SK-N-SH (cell line): ENCODE data around the gene TYSND1. TPM values are rescaled to one million over a fixed set of nuclear protein-coding genes. Genes with fewer than 3 reads are reported as not detected.

ENCODE experiments used
- CTCF ChIA-PET: fragments of 300-600, 350-600 bp; formaldehyde crosslinking; extraction: SDS; loops from one replicate; lab custom pipeline; 2021; lab: Yijun Ruan, JAX
- POLR2A ChIA-PET: fragments of 350-600 bp; sonication (Branson Sonifier 250); formaldehyde crosslinking; extraction: SDS; loops from one replicate; lab custom pipeline; 2020; ENCODE audit warnings: antibody characterized with exemption, inconsistent platforms; lab: Yijun Ruan, JAX
- DNase-seq: peaks from one replicate; pipeline ENCODE4 v3.0.0; 2012
- H2AFZ ChIP-seq: fragments of 200-600 bp; sonication (generic); 2 replicates; pipeline ENCODE4 v1.8.1; 2016; ENCODE audit warnings: antibody characterized with exemption, mild to moderate bottlenecking, low read depth
- H3F3A ChIP-seq: fragments of 200-600 bp; sonication (generic); replicated peaks from 2 replicates; pipeline ENCODE3; 2016; ENCODE audit warnings: antibody characterized with exemption, mild to moderate bottlenecking; ENCODE audit not compliant: insufficient read depth
- H3K27ac ChIP-seq, 2 experiments: fragments of 200-500 bp in 1 of 2; fragments of 200-600 bp in 1 of 2; sonication (Bioruptor generic) in 1 of 2; sonication (generic), shearing (Covaris generic) in 1 of 2; 2 replicates each; pipeline versions ENCODE4 v1.5.1 to v1.6.1; 2014 to 2016; ENCODE audit warnings: low read depth in 2 of 2, inconsistent platforms in 1 of 2, low read length in 1 of 2, mild to moderate bottlenecking in 1 of 2, mixed read lengths in 1 of 2
- H3K27me3 ChIP-seq: fragments of 200-600 bp; sonication (generic), shearing (Covaris generic); 2 replicates; pipeline ENCODE4 v1.6.1; 2016; ENCODE audit warnings: mixed run types; ENCODE audit not compliant: insufficient read depth
- H3K36me3 ChIP-seq, 2 experiments: fragments of 200-500 bp in 1 of 2; fragments of 200-600 bp in 1 of 2; sonication (Bioruptor generic) in 1 of 2; sonication (generic) in 1 of 2; replicated peaks in 1 of 2; 2 replicates each; pipeline versions ENCODE3 to v1.5.1; 2014 to 2016; ENCODE audit warnings: low read length in 1 of 2, mild to moderate bottlenecking in 1 of 2; ENCODE audit not compliant: insufficient read depth in 2 of 2, control insufficient read depth in 1 of 2
- H3K4me1 ChIP-seq, 2 experiments: fragments of 200-500 bp in 1 of 2; fragments of 200-600 bp in 1 of 2; sonication (Bioruptor generic) in 1 of 2; sonication (generic), shearing (Covaris generic) in 1 of 2; 2 replicates each; pipeline versions ENCODE4 v1.5.1 to v1.6.1; 2014 to 2016; ENCODE audit warnings: low read depth in 1 of 2, low read length in 1 of 2, mixed run types in 1 of 2; ENCODE audit not compliant: insufficient read depth in 2 of 2, control insufficient read depth in 1 of 2
- H3K4me2 ChIP-seq: fragments of 200-600 bp; sonication (generic), shearing (Covaris generic); 2 replicates; pipeline ENCODE4 v1.6.1; 2017; ENCODE audit warnings: mixed run types
- H3K4me3 ChIP-seq, 2 experiments: fragments of 200-500 bp in 1 of 2; fragments of 200-600 bp in 1 of 2; sonication (Bioruptor generic) in 1 of 2; sonication (generic), shearing (Covaris generic) in 1 of 2; 2 replicates each; pipeline versions ENCODE4 v1.5.1 to v1.8.1; 2014 to 2016; ENCODE audit warnings: low read depth in 2 of 2, inconsistent platforms in 1 of 2, low read length in 1 of 2, mild to moderate bottlenecking in 1 of 2, mixed read lengths in 1 of 2, moderate library complexity in 1 of 2
- H3K79me2 ChIP-seq: fragments of 200-600 bp; sonication (generic); 2 replicates; pipeline ENCODE4 v1.8.1; 2017; ENCODE audit warnings: mild to moderate bottlenecking; ENCODE audit not compliant: insufficient read depth
- H3K9ac ChIP-seq: fragments of 200-600 bp; sonication (generic); 2 replicates; pipeline ENCODE4 v1.6.1; 2017; ENCODE audit warnings: mixed run types
- H3K9me2 ChIP-seq: fragments of 200-600 bp; sonication (generic); 2 replicates; pipeline ENCODE4 v1.6.1; 2017; ENCODE audit warnings: mixed run types
- H3K9me3 ChIP-seq: fragments of 200-600 bp; sonication (generic); 2 replicates; pipeline ENCODE4 v1.6.1; 2017; ENCODE audit warnings: mixed run types, mild to moderate bottlenecking, moderate library complexity
- H4K20me1 ChIP-seq: fragments of 200-600 bp; sonication (generic); 2 replicates; pipeline ENCODE4 v1.6.1; 2017; ENCODE audit warnings: mild to moderate bottlenecking, mixed run types; ENCODE audit not compliant: insufficient read depth
- CHD2 ChIP-seq: fragments of 150-350 bp; IDR thresholded peaks from 2 replicates; pipeline ENCODE4 v1.6.1; 2018; ENCODE audit warnings: low read length; ENCODE audit not compliant: partially characterized antibody
- EP300 ChIP-seq, 2 experiments: IDR thresholded peaks; 2 replicates each; pipeline versions ENCODE4 v1.4.0 to v1.6.1; 2012; ENCODE audit warnings: borderline replicate concordance in 1 of 2, low read depth in 1 of 2, low read length in 1 of 2
- EZH2phosphoT487 ChIP-seq: fragments of 200-600 bp; sonication (generic); IDR thresholded peaks from 2 replicates; pipeline ENCODE4 v1.6.1; 2017; ENCODE audit warnings: low read depth, mixed run types, mild to moderate bottlenecking, antibody characterized with exemption, moderate library complexity, borderline replicate concordance
- FOSL2 ChIP-seq: IDR thresholded peaks from 2 replicates; pipeline ENCODE4 v1.4.0; 2012; ENCODE audit warnings: low read depth, mild to moderate bottlenecking, moderate library complexity, borderline replicate concordance
- FOXM1 ChIP-seq: IDR thresholded peaks from 2 replicates; pipeline ENCODE4 v1.4.0; 2012; ENCODE audit warnings: low read depth, mild to moderate bottlenecking
- IRF3 ChIP-seq: fragments of 150-350 bp; IDR thresholded peaks from 2 replicates; pipeline ENCODE4 v1.6.1; 2016; ENCODE audit warnings: mild to moderate bottlenecking, low read depth, low read length
- PBX3 ChIP-seq: IDR thresholded peaks from 2 replicates; pipeline ENCODE4; 2012
- POLR2AphosphoS5 ChIP-seq: IDR thresholded peaks from 2 replicates; pipeline ENCODE4 v1.6.1; 2012; ENCODE audit warnings: low read depth, low read length
- RAD21 ChIP-seq: IDR thresholded peaks from 2 replicates; pipeline ENCODE4 v1.6.1; 2012; ENCODE audit warnings: mild to moderate bottlenecking, low read length
- SMC3 ChIP-seq: IDR thresholded peaks from 2 replicates; pipeline ENCODE4 v1.6.1; 2012; ENCODE audit warnings: low read depth, low read length, improper control_type of control experiment
- TCF12 ChIP-seq: IDR thresholded peaks from 2 replicates; pipeline ENCODE4 v1.4.0; 2012
- USF2 ChIP-seq: fragments of 150-350 bp; IDR thresholded peaks from 2 replicates; pipeline ENCODE4 v1.6.1; 2017; ENCODE audit warnings: antibody characterized with exemption, low read length, low read depth, borderline replicate concordance
- ZBTB33 ChIP-seq: IDR thresholded peaks from 2 replicates; pipeline ENCODE4 v1.4.0; 2012; ENCODE audit warnings: low read depth, borderline replicate concordance
- WGBS: methylation state at CpG from one replicate; pipeline ENCODE4 v1.1.6; 2017; ENCODE audit warnings: low lambda C conversion rate; 5-methylcytosine and 5-hydroxymethylcytosine counted together
- polyA plus RNA-seq, 3 experiments: library from polyadenylated mRNA; depleted of rRNA; stranded (reverse); fragments of >200 nt; gene quantifications; 2 replicates each; pipeline ENCODE4 v1.2.3, GENCODE V29; 2012
- TF ChIP-seq, protein P1 (sequence below): IDR thresholded peaks from 2 replicates; pipeline ENCODE4 v1.4.0; 2012; ENCODE audit warnings: low read depth, borderline replicate concordance

TYSND1 gene
- polyA plus RNA-seq, 1 of the 3 experiments (the other 2 are of a cell fraction), result 7.4 TPM

DNA sequence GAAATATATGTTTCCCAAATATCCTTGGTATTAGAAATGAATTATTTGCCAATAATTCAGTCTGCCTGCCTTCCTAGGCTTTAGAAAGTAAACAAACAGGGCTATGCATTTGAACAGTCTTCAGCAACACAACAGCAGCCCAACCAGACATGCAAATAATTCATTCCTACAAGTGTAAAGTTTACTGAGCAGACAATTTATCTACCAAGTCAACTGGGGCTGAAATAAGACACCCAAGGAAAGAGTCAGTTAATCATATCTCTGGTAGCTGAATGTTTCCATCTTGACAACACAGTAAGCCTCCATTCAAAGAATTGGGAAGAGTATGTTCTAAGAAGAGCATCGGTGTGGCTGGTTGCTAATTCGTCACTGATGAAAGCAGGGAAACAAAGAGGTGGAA is 52.2 kb downstream of the TYSND1 start (continued):
- no peak for TF ChIP-seq FOSL2
- TF ChIP-seq RAD21, result no peak
- TF ChIP-seq FOXM1, result no peak

DNA sequence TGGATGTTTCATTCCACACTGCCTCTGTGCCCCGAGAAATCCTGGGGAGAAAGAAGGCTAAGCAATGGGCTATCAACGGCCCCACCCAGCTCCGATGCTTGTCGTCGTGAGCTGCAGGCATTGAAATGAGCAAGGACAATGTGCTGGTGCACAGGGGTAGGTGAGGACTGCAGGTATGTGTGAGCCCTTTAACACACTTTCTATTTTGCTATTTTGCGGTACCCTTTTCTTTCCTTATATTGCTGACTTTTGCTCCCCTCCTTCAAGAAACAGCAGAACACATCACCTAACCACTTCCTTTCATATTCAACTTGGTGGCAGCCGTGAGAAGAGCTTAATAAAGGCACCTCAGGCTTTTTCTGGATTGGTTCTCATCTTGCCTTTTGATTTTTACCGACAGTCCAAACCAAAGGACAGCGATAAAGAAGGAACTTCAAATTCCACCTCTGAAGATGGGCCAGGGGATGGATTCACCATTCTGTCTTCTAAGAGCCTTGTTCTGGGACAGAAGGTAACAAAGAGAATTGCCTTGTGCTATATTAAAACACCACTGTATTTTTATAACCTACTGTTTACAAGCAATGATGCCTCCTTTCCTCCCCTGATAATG is 53.1 kb downstream of the TYSND1 start:
- no peak for TF ChIP-seq ZBTB33
- no peak for TF ChIP-seq IRF3
- TF ChIP-seq EZH2phosphoT487, result no peak
- TF ChIP-seq EP300 (IDR thresholded peaks at IDR 0.05; ENCODE audit: borderline replicate concordance in 1 of 2, low read depth in 1 of 2, low read length in 1 of 2), result no peak
- no peak for TF ChIP-seq TCF12
- no peak for TF ChIP-seq USF2
- TF ChIP-seq CHD2, result no peak
- no peak for TF ChIP-seq SMC3
- no peak for TF ChIP-seq POLR2AphosphoS5
- TF ChIP-seq PBX3, result no peak
- TF ChIP-seq, protein P1, sequence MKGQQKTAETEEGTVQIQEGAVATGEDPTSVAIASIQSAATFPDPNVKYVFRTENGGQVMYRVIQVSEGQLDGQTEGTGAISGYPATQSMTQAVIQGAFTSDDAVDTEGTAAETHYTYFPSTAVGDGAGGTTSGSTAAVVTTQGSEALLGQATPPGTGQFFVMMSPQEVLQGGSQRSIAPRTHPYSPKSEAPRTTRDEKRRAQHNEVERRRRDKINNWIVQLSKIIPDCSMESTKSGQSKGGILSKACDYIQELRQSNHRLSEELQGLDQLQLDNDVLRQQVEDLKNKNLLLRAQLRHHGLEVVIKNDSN, result no peak
- Histone ChIP-seq H3K4me1 (no peaks in the 10 kb centered on the region), H3K27ac (no peak overlapping the region), H3K79me2 (no peaks in the 10 kb centered on the region), H3K9me2 (no peaks in the 10 kb centered on the region), H3K9ac (no peak overlapping the region), H3K36me3 (peaks cover 14 to 49% of the 10 kb centered on the region in 2 experiments), H3F3A (no peaks in the 10 kb centered on the region), H3K27me3 (no peaks in the 10 kb centered on the region), H4K20me1 (no peaks in the 10 kb centered on the region), H2AFZ (no peak overlapping the region), H3K9me3 (no peaks in the 10 kb centered on the region), H3K4me2 (no peak overlapping the region), H3K4me3 (no peak overlapping the region)
- ChIA-PET POLR2A (no interaction called here), CTCF (interaction anchor here (1.1 to 16.8 kb wide), 4 partner anchors 10 to 135 kb away, joined by 3 to 184 read pairs (median 9); no protein-coding TSS in a partner anchor)
- 96% methylated on average over 8 of the region's 9 CpGs for WGBS
- DNase-seq, result no peak
